SK-N-SH treated with all-trans-retinoic acid at 6 μM for 48 hours (cell line): ENCODE measurements around the gene GUK1.

Experiments used
- ATAC-seq: fragments of 200-7000 bp; cut with Tn5 transposase; 3 replicates; pipeline ENCODE4 v1.9.1; 2020; ENCODE audit warnings: mild to moderate bottlenecking, moderate library complexity
- ARNTL ChIP-seq: fragments of 450-650 bp; formaldehyde crosslinking; IDR thresholded peaks from 2 replicates; pipeline ENCODE4 v1.5.0; 2020; ENCODE audit warnings: low read depth, mild to moderate bottlenecking, moderate library complexity, borderline replicate concordance
- BACH2 ChIP-seq: fragments of 250-450 bp; sonication (Bioruptor Pico); IDR thresholded peaks from 2 replicates; pipeline ENCODE4 v1.9.0; 2021; ENCODE audit warnings: mild to moderate bottlenecking, borderline replicate concordance
- CSDC2 ChIP-seq: fragments of 250-450 bp; sonication (Bioruptor Pico); IDR thresholded peaks from 2 replicates; pipeline ENCODE4 v1.5.0; 2020; ENCODE audit warnings: mild to moderate bottlenecking, moderate library complexity
- ESRRG ChIP-seq: fragments of 250-450 bp; sonication (Bioruptor Pico); IDR thresholded peaks from 2 replicates; pipeline ENCODE4 v1.6.1; 2021; ENCODE audit warnings: mild to moderate bottlenecking
- GLIS3 ChIP-seq: fragments of 250-450 bp; sonication (Bioruptor Pico); IDR thresholded peaks from 2 replicates; pipeline ENCODE4 v1.5.0; 2020; ENCODE audit warnings: mild to moderate bottlenecking, moderate library complexity
- ISL1 ChIP-seq: fragments of 250-450 bp; sonication (Bioruptor Pico); IDR thresholded peaks from 2 replicates; pipeline ENCODE4 v2.1.2; 2022; ENCODE audit warnings: mild to moderate bottlenecking, moderate library complexity
- OSR1 ChIP-seq: fragments of 250-450 bp; sonication (Bioruptor Pico); IDR thresholded peaks from 2 replicates; pipeline ENCODE4 v1.8.0; 2022; ENCODE audit warnings: moderate library complexity, mild to moderate bottlenecking, inconsistent platforms
- PPARA ChIP-seq: fragments of 250-450 bp; sonication (Bioruptor Pico); IDR thresholded peaks from 2 replicates; pipeline ENCODE4 v1.5.0; 2020; ENCODE audit warnings: mild to moderate bottlenecking, borderline replicate concordance
- RARB ChIP-seq: fragments of 250-450 bp; sonication (Bioruptor Pico); IDR thresholded peaks from 2 replicates; pipeline ENCODE4 v1.8.0; 2021; ENCODE audit warnings: mild to moderate bottlenecking, moderate library complexity
- TOX ChIP-seq: fragments of 250-450 bp; sonication (Bioruptor Pico); IDR thresholded peaks from 2 replicates; pipeline ENCODE4 v1.8.0; 2021; ENCODE audit warnings: mild to moderate bottlenecking, moderate library complexity, borderline replicate concordance
- ZC3H10 ChIP-seq: fragments of 250-450 bp; sonication (Bioruptor Pico); IDR thresholded peaks from 2 replicates; pipeline ENCODE4 v1.5.1; 2021; ENCODE audit warnings: mild to moderate bottlenecking, moderate library complexity
- ZFP30 ChIP-seq: fragments of 450-650 bp; formaldehyde crosslinking; IDR thresholded peaks from 2 replicates; pipeline ENCODE4 v1.5.0; 2022; ENCODE audit warnings: mild to moderate bottlenecking, moderate library complexity
- ZNF565 ChIP-seq: fragments of 450-650 bp; formaldehyde crosslinking; conservative IDR thresholded peaks from 2 replicates; pipeline ENCODE4 v1.5.0; 2020; ENCODE audit warnings: low read depth, mild to moderate bottlenecking, moderate library complexity
- ZNF70 ChIP-seq: fragments of 450-650 bp; formaldehyde crosslinking; IDR thresholded peaks from 2 replicates; pipeline ENCODE4 v1.5.0; 2020; ENCODE audit warnings: mild to moderate bottlenecking, moderate library complexity
- ZNF8 ChIP-seq: fragments of 450-650 bp; formaldehyde crosslinking; IDR thresholded peaks from 2 replicates; pipeline ENCODE4 v1.5.0; 2020; ENCODE audit warnings: mild to moderate bottlenecking, moderate library complexity
- TF ChIP-seq, protein P1 (sequence below): fragments of 250-450 bp; sonication (Bioruptor Pico); IDR thresholded peaks from 2 replicates; pipeline ENCODE4 v1.5.0; 2020; ENCODE audit warnings: mild to moderate bottlenecking, moderate library complexity
- TF ChIP-seq, protein P2 (sequence below): fragments of 250-450 bp; sonication (Bioruptor Pico); IDR thresholded peaks from 2 replicates; pipeline ENCODE4 v1.8.0; 2021; ENCODE audit warnings: low read depth, mild to moderate bottlenecking, moderate library complexity, borderline replicate concordance
- TF ChIP-seq, protein P3 (sequence below): fragments of 250-450 bp; sonication (Bioruptor Pico); IDR thresholded peaks from 2 replicates; pipeline ENCODE4 v1.5.1; 2020; ENCODE audit warnings: low read depth, mild to moderate bottlenecking, moderate library complexity
- TF ChIP-seq, protein P4 (sequence below): fragments of 250-450 bp; sonication (Bioruptor Pico); IDR thresholded peaks from 2 replicates; pipeline ENCODE4 v1.8.0; 2020; ENCODE audit warnings: mild to moderate bottlenecking, moderate library complexity, borderline replicate concordance
- TF ChIP-seq, protein P5 (sequence below): fragments of 250-450 bp; sonication (Bioruptor Pico); IDR thresholded peaks from 2 replicates; pipeline ENCODE4 v1.5.1; 2021; ENCODE audit warnings: mild to moderate bottlenecking, moderate library complexity

The GUK1 gene

DNA sequence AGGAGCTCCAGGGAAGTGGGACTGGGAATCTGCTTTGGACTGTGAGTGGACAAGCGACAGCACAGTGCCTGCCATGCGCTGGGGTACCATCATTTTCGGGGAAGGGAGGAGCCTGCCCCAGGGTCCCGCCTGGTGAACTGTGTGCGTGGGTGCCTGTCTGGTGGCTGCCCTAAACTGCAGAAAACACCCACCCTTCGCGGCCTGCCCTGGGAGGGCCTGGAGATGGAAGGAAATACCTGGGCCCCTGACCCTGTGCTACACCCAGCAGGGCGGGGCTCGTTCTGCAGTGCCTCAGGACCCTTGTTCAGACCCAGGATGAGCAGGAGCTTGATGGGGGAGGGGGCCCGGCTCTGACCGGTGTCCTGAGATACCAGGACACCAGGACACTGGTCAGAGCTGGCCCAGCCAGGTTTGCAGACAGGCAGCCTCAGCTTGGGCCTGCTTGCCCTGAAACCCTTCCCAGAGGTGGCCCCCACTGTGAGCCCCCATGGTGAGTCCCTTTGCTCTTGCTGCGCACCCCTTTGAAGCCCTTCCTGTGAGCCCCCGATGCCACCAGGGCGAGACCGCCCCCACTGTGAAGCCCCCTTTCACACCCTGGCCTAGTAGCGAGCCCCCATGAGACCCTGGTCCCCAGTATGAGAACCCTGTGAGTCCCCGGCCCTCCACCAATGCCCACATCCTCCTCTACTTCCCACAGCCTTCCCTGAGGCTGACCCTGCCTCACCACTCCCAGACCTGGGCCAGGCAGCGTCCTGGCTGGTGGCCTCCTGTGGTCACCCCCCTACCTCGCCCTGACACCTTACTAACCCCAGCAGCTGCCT, 12.2 kb downstream of the GUK1 start:
- no peak for ATAC-seq
- TF ChIP-seq, protein P1, sequence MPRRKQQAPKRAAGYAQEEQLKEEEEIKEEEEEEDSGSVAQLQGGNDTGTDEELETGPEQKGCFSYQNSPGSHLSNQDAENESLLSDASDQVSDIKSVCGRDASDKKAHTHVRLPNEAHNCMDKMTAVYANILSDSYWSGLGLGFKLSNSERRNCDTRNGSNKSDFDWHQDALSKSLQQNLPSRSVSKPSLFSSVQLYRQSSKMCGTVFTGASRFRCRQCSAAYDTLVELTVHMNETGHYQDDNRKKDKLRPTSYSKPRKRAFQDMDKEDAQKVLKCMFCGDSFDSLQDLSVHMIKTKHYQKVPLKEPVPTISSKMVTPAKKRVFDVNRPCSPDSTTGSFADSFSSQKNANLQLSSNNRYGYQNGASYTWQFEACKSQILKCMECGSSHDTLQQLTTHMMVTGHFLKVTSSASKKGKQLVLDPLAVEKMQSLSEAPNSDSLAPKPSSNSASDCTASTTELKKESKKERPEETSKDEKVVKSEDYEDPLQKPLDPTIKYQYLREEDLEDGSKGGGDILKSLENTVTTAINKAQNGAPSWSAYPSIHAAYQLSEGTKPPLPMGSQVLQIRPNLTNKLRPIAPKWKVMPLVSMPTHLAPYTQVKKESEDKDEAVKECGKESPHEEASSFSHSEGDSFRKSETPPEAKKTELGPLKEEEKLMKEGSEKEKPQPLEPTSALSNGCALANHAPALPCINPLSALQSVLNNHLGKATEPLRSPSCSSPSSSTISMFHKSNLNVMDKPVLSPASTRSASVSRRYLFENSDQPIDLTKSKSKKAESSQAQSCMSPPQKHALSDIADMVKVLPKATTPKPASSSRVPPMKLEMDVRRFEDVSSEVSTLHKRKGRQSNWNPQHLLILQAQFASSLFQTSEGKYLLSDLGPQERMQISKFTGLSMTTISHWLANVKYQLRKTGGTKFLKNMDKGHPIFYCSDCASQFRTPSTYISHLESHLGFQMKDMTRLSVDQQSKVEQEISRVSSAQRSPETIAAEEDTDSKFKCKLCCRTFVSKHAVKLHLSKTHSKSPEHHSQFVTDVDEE (CRISPR knock-in tag) = no peak
- TF ChIP-seq ZC3H10 (no peak), ESRRG (CRISPR knock-in tag) (no peak), OSR1 (CRISPR knock-in tag) (no peak), TOX (CRISPR knock-in tag) (no peak), ZFP30 (CRISPR knock-in tag) (no peak), CSDC2 (CRISPR knock-in tag) (no peak), ARNTL (CRISPR knock-in tag) (no peak), ZNF70 (CRISPR knock-in tag) (no peak), PPARA (CRISPR knock-in tag) (no peak), GLIS3 (CRISPR knock-in tag) (no peak), ISL1 (CRISPR knock-in tag) (no peak), ZNF8 (CRISPR knock-in tag) (no peak)
- TF ChIP-seq, protein P2, sequence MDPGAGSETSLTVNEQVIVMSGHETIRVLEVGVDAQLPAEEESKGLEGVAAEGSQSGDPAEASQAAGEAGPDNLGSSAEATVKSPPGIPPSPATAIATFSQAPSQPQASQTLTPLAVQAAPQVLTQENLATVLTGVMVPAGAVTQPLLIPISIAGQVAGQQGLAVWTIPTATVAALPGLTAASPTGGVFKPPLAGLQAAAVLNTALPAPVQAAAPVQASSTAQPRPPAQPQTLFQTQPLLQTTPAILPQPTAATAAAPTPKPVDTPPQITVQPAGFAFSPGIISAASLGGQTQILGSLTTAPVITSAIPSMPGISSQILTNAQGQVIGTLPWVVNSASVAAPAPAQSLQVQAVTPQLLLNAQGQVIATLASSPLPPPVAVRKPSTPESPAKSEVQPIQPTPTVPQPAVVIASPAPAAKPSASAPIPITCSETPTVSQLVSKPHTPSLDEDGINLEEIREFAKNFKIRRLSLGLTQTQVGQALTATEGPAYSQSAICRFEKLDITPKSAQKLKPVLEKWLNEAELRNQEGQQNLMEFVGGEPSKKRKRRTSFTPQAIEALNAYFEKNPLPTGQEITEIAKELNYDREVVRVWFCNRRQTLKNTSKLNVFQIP (CRISPR knock-in tag) = no peak
- TF ChIP-seq, protein P3, sequence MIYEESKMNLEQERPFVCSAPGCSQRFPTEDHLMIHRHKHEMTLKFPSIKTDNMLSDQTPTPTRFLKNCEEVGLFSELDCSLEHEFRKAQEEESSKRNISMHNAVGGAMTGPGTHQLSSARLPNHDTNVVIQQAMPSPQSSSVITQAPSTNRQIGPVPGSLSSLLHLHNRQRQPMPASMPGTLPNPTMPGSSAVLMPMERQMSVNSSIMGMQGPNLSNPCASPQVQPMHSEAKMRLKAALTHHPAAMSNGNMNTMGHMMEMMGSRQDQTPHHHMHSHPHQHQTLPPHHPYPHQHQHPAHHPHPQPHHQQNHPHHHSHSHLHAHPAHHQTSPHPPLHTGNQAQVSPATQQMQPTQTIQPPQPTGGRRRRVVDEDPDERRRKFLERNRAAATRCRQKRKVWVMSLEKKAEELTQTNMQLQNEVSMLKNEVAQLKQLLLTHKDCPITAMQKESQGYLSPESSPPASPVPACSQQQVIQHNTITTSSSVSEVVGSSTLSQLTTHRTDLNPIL (CRISPR knock-in tag) = no peak
- TF ChIP-seq, protein P4, sequence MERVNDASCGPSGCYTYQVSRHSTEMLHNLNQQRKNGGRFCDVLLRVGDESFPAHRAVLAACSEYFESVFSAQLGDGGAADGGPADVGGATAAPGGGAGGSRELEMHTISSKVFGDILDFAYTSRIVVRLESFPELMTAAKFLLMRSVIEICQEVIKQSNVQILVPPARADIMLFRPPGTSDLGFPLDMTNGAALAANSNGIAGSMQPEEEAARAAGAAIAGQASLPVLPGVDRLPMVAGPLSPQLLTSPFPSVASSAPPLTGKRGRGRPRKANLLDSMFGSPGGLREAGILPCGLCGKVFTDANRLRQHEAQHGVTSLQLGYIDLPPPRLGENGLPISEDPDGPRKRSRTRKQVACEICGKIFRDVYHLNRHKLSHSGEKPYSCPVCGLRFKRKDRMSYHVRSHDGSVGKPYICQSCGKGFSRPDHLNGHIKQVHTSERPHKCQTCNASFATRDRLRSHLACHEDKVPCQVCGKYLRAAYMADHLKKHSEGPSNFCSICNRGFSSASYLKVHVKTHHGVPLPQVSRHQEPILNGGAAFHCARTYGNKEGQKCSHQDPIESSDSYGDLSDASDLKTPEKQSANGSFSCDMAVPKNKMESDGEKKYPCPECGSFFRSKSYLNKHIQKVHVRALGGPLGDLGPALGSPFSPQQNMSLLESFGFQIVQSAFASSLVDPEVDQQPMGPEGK (CRISPR knock-in tag) = no peak

DNA sequence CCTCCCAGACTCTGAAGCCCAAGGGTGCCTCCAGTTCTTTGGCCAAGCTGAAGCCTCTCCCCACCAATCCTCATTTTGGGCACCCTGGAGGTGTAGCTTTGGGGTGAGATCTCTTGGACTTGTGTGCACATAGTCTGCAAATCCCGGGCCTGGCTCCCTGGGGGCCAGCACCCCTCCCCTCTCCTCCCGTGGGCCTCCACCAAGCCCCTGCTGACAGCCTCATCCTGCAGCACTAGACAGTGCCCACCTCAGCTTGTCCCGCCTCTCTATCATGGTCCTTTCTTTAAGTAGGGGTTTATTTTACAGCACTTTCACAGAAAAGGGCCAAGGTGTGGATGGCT, 12.8 kb downstream of the GUK1 start:
- TF ChIP-seq, protein P4 (CRISPR knock-in tag) = no peak
- TF ChIP-seq ZFP30 (CRISPR knock-in tag) (no peak), GLIS3 (CRISPR knock-in tag) (no peak), RARB (CRISPR knock-in tag) (no peak), TOX (CRISPR knock-in tag) (no peak), PPARA (CRISPR knock-in tag) (no peak), ARNTL (CRISPR knock-in tag) (no peak), BACH2 (CRISPR knock-in tag) (no peak), ESRRG (CRISPR knock-in tag) (no peak), ISL1 (CRISPR knock-in tag) (no peak), ZNF8 (CRISPR knock-in tag) (no peak), ZC3H10 (no peak), ZNF70 (CRISPR knock-in tag) (no peak), ZNF565 (CRISPR knock-in tag) (no peak)
- TF ChIP-seq, protein P2 (CRISPR knock-in tag) = no peak
- TF ChIP-seq, protein P5, sequence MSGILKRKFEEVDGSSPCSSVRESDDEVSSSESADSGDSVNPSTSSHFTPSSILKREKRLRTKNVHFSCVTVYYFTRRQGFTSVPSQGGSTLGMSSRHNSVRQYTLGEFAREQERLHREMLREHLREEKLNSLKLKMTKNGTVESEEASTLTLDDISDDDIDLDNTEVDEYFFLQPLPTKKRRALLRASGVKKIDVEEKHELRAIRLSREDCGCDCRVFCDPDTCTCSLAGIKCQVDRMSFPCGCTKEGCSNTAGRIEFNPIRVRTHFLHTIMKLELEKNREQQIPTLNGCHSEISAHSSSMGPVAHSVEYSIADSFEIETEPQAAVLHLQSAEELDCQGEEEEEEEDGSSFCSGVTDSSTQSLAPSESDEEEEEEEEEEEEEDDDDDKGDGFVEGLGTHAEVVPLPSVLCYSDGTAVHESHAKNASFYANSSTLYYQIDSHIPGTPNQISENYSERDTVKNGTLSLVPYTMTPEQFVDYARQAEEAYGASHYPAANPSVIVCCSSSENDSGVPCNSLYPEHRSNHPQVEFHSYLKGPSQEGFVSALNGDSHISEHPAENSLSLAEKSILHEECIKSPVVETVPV = no peak
- TF ChIP-seq, protein P3 (CRISPR knock-in tag) = no peak
- ATAC-seq = no peak
